Mammary epithelial cell (primary cell): ENCODE results near the gene GTF2F2.

Experiments used
- EZH2 ChIP-seq: IDR thresholded peaks from 2 replicates; pipeline ENCODE4 v1.6.1; 2012; ENCODE audit warnings: low read length, inconsistent platforms, borderline replicate concordance
- TF ChIP-seq, protein P1 (sequence below), 2 donors: IDR thresholded peaks in 1 of 2; conservative IDR thresholded peaks in 1 of 2; 2 replicates each; pipeline ENCODE4 v1.5.1; 2011 to 2012; ENCODE audit warnings: inconsistent platforms in 2 of 2, low read length in 2 of 2, mild to moderate bottlenecking in 2 of 2, control low read depth in 1 of 2, low read depth in 1 of 2; ENCODE audit not compliant: insufficient read depth in 1 of 2; ENCODE audit errors: extremely low read depth in 1 of 2

DNA sequence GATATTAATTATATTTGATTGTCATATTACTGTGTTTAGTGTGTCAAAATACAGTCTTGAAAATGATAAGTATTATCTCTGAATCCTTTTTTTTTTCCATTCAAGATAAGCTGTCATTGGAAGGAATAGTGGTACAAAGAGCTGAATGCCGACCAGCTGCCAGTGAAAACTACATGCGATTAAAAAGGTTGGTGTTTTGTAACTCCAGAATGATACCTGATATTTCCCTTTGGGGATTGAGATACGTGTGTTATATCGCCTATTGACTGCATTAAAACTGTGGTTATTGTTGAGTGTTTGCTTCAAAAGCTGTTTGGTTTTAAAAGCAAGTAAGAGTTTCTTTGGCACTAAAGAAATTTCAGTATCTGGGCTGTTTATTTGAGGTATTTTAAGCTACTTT is 87.0 kb downstream of the GTF2F2 start:
- TF ChIP-seq, protein P1, sequence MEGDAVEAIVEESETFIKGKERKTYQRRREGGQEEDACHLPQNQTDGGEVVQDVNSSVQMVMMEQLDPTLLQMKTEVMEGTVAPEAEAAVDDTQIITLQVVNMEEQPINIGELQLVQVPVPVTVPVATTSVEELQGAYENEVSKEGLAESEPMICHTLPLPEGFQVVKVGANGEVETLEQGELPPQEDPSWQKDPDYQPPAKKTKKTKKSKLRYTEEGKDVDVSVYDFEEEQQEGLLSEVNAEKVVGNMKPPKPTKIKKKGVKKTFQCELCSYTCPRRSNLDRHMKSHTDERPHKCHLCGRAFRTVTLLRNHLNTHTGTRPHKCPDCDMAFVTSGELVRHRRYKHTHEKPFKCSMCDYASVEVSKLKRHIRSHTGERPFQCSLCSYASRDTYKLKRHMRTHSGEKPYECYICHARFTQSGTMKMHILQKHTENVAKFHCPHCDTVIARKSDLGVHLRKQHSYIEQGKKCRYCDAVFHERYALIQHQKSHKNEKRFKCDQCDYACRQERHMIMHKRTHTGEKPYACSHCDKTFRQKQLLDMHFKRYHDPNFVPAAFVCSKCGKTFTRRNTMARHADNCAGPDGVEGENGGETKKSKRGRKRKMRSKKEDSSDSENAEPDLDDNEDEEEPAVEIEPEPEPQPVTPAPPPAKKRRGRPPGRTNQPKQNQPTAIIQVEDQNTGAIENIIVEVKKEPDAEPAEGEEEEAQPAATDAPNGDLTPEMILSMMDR (conservative IDR thresholded peaks at IDR 0.05 in 1 of 2, IDR thresholded peaks at IDR 0.05 in 1 of 2; ENCODE audit: extremely low read depth in 1 of 2, insufficient read depth in 1 of 2, low read depth in 1 of 2, low read length in 2 of 2), result no peak
- no peak for TF ChIP-seq EZH2
